GM10266 (cell line): ENCODE results near the gene AK3.
A peak's percentile ranks its signal among the peaks of the same experiment; 100 is the strongest.

Source experiments
- DNase-seq: peaks from one replicate; pipeline ENCODE4 v3.0.0; 2012; ENCODE audit errors: extremely low spot score
- TF ChIP-seq, protein P1 (sequence below): IDR thresholded peaks from 2 replicates; pipeline ENCODE4 v1.5.1; 2012; ENCODE audit warnings: mild to moderate bottlenecking, low read depth; ENCODE audit not compliant: control insufficient read depth, insufficient read depth; ENCODE audit errors: missing control alignments

Gene AK3

DNA sequence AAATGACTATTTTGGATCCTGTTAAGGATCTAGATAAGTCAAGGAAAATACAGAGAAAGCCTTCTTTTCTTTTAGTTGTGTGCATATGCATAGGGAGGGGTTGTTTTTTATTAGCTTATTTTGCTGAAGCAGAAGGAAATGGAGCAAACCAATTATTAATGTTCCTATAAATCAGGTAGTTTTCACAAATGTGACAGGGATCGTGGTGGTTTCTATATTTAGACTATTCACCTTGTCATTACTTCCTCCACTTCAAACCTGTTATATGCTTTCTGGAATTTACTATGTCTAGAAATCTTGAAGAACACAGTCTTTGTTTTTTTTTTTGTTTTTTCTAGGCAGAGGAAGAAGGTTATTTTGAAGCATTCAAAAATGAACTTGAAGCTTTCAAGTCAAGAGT lies 39.5 kb downstream of the AK3 start:
- no peak for DNase-seq
- TF ChIP-seq, protein P1, sequence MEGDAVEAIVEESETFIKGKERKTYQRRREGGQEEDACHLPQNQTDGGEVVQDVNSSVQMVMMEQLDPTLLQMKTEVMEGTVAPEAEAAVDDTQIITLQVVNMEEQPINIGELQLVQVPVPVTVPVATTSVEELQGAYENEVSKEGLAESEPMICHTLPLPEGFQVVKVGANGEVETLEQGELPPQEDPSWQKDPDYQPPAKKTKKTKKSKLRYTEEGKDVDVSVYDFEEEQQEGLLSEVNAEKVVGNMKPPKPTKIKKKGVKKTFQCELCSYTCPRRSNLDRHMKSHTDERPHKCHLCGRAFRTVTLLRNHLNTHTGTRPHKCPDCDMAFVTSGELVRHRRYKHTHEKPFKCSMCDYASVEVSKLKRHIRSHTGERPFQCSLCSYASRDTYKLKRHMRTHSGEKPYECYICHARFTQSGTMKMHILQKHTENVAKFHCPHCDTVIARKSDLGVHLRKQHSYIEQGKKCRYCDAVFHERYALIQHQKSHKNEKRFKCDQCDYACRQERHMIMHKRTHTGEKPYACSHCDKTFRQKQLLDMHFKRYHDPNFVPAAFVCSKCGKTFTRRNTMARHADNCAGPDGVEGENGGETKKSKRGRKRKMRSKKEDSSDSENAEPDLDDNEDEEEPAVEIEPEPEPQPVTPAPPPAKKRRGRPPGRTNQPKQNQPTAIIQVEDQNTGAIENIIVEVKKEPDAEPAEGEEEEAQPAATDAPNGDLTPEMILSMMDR = no peak

DNA sequence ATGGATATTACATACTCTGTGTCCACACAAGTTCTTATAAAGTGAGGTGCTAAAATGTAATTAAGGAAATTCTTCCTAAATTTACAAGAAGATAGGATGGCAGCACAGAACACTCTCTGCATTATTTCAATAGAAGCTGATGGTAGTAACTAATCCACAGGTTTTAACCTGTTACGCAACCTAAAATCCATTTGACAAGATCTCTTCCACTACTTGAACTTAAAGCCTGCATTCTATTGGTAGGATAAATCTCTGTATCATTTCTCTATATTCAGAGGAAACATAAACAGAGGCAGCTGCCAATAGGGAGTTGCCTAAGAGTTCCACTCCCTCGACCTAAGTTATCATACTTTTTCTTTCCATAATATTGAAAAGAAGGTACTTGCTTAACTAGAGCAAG lies 40.1 kb downstream of the AK3 start:
- no peak for DNase-seq
- TF ChIP-seq, protein P1 = no peak

DNA sequence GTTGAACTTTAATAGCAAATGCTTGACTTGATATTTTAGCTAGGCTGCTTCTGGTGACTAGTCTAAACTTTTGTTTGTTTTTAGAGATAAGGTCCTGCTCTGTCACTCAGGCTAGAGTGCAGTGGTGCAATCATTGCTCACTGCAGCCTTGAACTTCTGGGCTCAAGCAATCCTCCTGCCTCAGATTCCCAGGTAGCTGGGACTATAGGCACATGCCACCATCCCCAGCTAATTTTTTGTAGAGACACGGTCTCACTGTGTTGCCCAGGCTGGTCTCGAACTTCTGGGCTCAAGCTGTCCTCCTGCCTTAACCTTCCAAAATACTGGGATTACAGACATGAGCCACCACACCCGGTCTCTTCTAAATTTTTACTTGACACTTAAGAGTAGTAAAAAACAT lies 40.9 kb downstream of the AK3 start:
- no peak for DNase-seq
- TF ChIP-seq, protein P1 = no peak

DNA sequence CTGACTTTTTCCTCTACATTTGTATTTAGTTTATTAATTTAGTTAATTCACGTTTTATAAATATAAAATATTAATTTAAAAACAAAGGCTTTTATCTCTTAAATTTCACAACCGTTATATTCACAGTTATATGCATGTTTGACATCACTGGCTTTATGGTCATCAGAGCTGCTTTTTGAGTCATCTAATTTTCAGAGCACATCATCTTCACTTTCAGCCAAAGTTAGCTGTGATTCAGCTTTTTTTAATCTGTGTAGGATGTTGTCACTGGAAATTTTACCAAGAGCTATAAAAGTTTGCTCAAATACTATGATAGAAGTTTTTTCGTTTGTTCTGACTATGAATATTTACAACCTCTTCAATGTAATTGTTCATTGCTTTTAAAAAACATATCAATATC lies 49.2 kb downstream of the AK3 start:
- TF ChIP-seq, protein P1 = no peak
- DNase-seq = no peak

DNA sequence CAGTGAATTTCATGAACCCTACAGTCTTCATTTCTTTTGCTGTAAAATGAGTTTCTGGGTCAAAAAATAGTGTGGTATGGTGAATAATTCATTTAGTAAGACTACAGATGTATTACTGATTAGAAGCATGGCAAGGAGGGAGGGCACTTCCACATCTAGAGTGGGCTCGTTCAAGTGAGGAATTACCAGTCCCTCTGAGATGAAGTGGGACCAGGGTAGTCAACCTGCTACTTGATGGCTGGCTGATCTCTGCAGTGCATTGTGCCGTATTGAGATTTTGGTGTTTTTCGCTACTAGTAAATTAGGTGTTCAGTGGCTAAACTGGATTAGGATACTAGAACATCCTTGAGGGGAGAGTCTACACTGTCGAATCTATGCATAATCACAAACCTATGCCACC lies 50.9 kb downstream of the AK3 start:
- TF ChIP-seq, protein P1 = no peak
- DNase-seq = no peak

DNA sequence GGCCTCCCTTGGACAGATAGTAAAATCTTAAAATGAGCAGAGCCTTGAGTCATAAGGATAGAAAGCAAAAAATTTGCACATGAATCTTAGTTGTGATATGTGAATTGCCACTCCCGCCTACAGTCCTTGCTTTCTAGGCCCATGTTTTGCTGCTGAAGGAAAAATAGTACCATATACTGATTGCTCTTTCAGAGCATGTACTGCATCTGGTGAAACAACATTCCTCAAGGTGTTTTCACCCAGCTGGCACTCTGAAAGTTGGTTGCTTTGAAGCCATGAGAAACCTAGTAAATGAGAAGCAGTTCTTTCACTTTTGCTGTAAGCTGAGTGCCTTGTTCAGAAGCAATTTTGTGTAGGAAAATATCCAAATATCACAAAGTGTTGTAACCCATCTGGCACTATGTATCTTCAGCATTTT lies 51.3 kb downstream of the AK3 start:
- DNase-seq = peak; percentile 18
- TF ChIP-seq, protein P1 = no peak

DNA sequence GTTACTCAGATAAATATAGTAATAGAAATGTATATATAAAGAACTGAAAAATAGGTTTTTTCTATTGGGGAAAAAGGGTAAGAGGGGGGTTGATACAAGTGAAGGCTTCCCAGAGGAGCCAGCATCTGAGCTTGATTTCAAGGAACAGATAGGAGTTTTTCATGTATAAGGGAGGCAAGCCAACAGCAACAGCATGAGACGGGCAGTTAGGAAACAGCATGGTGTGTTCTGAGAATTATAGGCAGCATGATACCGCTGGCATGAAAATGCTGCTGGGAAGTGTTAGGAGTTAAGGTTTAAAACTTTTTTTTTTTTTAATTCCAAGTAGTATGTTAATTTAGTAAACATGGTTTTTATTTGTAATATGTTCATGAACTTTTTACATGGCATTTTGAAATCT lies 52.0 kb downstream of the AK3 start:
- no peak for DNase-seq
- TF ChIP-seq, protein P1 = no peak
